HG03039 (cell line): ENCODE measurements around the gene GRIK2.

ENCODE experiments used
- ATAC-seq: cut with Tn5 transposase; IDR thresholded peaks from one replicate; pipeline ENCODE4 v1.9.1; 2021; ENCODE audit warnings: mild to moderate bottlenecking, moderate library complexity; ENCODE audit not compliant: unreplicated experiment

GRIK2 gene

DNA sequence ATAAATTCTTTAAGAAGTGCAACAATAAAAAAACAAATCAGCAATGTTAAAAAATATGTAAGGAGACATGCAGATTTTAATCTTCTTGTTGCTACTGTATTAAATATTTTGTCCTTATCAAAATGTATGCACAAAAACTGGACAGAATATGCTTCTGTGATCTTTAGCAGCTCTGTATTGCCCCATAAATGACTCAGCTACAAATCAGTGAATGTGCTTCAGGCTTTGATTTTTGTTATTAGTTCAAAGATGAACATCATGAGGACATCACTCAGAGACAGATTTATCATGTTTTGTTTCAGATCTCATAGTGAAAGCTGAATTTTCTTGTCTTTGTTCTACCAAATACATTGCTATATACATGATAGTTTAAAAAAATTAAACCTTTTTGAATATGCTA, 312.4 kb downstream of the GRIK2 start:
- ATAC-seq = no peak

DNA sequence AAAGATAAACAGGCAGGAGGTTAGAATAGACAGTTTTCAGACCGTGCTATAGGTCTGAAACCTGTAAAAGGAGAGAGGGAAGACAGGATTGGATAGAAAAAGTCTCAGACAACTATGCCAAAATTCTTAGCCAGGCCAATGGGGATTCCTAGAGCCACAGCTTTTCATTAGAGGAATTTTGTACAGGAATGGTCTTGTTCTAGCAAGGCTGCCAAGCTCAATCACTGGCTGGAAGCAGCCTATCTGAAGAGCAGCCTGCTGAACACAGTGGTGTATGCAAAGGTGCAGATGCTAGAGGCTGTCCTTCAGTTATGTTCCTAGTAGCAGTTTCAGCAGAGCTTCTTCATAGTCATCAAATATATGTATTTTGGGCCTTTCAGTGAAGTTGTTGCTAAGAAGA, 313.1 kb downstream of the GRIK2 start:
- ATAC-seq = no peak

DNA sequence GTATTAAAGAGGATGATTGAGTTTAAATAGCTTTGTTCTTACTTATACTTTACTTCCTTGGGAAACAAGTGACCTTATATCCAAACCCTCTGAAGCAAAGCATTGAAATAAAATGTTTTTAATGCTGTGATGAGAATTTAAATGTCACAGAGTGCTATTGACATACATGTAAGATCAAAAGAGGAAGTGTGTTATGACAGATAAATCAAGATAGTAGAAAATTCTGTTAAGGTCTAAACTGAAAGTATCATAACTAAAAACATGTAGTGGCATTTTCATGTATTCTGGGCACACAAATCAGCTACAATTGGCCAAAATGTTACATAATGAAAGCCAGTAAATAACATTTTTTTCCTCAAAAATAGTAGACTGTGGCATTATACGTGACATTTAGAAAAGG, 318.0 kb downstream of the GRIK2 start:
- no peak for ATAC-seq

DNA sequence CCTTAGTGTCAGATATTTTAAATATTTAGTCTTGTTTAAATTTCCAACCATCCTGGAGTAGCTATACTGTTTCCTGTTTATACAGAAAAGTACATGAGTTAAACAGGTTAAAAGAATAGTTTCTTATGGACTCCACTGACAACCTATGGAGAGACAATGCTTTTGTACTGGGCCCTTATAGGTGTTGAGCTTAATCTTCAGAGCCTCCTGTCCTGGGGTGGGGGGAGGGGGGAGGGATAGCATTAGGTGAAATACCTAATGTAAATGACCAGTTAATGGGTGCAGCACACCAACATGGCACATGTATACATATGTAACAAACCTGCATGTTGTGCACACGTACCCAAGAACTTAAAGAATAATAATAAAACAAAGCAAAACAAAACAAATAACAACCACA, 322.9 kb downstream of the GRIK2 start:
- ATAC-seq = no peak

DNA sequence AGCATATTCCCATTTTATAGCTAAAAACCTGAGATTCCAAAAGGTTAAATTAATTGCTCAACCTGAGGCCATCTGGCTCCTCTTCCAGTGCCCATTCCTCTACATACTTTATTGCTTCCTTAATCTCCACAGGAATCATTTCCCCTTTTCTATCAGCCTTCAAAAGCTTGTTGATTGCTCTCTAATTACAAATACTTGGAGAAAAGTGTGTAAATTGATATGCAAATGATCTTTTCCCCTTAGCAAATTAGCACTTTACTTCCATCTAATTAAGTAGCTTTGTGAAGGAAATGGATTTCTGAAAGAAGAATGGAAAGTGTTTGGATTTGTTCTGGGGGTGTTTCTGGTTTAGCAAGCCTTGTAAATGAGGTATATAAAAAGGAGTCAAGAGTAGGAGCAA, 323.3 kb downstream of the GRIK2 start:
- no peak for ATAC-seq

DNA sequence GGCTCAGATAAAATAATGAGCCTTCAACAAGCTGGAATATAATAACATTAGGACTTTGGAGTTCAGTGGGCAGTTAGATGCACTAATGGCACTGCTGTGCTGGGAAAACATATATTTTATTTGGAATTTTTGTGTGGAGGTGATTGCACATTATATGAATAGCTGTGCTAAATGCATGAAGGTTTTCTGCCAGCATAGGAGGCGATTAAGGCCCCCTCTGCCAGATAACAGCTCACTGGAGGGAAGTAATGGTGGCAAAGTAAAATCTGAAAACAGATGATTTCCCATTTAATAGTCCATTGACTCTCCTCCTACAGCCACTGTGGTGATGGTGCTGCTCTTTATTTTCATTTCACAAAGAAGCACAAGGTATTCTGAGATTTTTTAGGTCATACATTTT, 326.0 kb downstream of the GRIK2 start:
- ATAC-seq = no peak

DNA sequence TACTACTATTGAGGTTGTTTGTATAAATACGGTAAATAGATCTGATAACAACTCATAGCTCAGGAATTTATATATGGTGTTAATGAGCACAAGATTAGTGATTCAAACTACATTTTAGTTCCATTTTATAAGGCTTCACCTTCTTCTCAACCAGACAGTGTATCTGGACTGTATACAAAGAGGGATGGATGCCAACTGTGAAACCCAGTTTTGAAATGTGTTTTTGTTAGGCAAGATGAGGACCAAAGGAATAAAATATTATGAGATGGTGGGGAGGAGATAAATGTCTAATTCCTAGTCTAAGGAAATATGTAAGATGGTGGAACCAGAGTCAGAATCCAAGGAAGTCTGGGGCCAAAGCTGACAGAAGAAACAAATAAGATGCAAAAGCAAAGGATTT, 329.0 kb downstream of the GRIK2 start:
- no peak for ATAC-seq

DNA sequence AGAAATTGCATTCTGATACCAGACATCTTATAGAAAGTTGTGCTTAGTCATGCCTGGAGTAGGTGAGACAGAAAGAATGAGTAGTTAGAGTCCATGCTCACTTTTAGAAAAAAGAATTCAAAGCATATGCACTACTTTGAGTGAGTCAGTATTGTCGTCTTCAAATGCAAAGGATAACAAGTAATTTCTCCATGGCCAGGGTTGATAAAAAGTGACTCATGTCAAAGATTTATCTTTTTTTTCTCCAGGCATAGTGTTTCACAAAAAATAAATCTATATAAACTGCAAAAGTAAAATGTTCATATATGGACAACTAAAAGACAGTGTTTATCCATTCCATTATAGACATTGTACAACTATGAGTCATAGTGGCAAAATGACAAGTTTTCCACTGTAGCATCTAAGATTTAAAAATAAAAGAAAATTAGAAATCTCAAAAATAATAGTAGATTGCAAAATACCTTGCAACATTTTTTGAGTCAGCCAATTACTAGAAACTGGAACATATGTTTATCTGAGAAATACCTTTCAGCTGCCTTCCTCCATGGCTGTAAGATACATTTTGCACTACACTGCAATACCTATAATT, 329.6 kb downstream of the GRIK2 start:
- ATAC-seq = no peak

DNA sequence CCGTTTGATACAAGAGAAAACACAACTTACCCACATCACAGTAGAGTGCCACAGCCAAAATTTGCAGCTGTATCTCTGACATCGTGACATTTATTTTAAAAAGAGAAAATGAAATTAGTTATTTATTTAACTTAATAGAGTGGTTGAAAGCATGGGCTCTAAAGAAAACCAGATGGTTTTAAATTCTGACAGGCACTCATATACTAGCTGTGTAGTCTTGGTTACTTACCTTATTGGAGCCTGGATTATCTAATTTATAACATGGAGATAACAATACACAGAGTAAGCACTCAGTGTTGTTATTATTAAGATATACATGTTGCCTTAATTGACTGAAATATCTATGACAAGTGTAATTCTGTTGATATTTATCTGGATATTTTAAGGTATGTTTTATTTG, 334.9 kb downstream of the GRIK2 start:
- ATAC-seq = no peak

DNA sequence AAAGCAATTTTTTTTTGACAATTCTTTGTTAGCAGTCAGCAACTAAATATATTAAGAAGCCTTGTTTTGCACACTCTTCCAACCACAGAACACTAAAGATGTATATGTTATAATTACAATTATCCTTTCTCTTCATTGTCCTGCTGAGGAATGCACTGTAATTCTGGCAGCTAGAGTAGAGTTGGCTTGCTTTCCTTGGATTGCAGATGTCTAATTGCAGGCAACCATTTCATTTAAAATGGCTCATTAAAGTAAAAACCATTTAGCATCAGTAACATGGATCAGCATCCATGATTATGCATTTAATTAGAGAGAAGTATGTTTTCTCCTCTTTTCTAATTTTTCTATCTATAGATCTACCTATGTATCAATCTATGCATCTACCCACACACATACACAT, 335.4 kb downstream of the GRIK2 start:
- no peak for ATAC-seq

DNA sequence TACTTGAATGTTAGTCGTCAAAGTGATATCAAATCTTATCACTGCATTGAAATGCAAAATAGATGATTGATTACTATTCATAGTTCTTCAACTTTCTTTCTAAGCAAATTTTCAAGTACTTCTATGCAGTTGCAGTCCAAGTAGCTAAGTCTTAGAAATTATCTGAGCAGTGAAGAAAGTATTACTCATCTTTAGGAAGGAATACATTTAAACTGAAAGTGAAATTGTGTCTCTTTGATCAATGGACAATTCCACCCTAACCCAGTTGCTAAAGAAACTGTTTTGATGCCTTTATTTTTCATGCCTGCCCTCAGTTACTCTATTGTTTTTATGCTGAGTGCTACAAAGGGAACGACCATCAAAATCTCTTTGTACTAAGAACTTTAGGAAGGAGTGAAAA, 337.4 kb downstream of the GRIK2 start:
- no peak for ATAC-seq

DNA sequence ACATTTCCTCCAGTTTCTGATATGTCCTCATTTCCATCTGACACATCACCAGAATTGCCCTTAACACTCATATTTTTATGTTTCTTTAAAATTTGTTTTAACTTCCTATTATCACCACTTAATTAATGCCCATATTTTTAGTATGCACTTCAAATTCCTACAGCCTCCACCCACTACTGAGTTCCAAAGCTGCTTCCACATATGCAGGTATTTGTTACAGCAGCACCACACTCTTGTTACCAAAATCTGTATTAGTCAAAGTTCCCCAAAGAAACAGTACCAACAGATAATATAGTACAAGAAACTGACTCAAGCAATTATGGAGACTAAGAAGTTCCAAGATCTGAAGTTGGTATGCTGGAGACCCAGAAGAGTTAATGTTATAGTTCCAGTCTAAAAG, 340.4 kb downstream of the GRIK2 start:
- no peak for ATAC-seq

DNA sequence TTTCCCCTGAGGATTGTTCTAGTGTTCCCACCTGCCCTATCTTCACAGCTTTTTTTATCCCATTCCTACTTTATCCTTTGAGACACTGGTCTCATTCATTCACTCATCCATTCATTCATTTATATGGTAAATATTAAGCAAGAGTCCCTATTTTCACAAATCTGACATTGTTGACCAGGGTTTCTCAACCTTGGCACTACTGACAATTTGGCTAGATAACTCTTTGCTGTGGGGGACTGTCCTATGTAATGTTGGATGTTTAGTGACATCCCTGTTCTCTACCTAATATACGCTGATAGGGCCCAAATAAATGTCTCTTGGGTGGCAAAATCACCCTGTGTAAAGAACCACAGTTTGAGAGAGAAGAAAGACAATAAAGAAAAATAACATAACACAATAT, 345.0 kb downstream of the GRIK2 start:
- no peak for ATAC-seq

DNA sequence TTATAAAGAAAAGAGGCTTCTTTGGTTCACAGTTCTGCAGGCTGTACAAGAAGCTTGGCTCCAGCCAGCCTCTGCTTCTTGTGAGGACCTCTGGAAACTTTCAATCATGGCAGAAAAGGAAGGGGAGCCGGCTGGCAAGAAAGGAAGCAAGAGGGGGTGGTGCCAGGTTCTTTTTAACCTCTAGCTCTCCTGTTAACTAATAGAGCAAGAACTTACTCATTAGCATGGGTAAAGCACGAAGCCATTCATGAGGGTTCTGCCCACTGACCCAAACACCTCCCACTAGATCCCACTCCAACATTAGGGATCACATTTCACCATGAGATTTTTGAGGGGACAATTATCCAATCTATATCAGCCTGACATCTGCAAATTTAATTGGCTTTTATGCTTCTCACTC, 347.1 kb downstream of the GRIK2 start:
- ATAC-seq = no peak

DNA sequence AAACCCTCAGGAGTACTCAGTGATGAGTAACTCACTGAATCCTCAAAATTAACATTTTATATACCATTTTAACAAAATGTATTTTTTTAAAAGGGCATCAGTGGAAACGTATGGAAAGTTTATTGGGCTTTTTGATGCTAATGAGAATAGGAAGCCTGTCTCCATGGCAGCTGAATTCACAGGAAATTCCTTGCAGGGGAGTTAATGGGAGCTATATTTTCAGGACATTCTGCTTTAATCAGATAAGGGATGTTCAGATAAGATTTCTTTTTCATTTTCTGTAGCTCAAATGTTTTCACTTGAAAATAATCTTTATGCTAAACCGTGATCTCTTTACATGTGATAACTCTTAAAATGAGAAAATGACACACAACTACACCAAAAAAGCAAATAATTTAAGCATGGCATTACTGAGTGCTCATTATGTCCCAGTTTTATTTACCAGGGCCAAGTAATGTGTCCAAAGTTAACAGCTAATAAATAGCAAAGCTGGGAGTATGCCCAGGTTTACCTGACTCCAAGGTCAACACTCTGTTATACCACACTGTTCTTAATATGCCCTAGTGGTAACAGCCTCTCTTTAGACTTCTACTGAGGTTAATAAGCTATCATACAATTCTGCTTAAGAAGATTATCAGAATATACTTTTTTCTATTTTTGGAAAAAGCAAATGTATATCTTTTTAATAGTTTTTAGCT, 348.1 kb downstream of the GRIK2 start:
- no peak for ATAC-seq

DNA sequence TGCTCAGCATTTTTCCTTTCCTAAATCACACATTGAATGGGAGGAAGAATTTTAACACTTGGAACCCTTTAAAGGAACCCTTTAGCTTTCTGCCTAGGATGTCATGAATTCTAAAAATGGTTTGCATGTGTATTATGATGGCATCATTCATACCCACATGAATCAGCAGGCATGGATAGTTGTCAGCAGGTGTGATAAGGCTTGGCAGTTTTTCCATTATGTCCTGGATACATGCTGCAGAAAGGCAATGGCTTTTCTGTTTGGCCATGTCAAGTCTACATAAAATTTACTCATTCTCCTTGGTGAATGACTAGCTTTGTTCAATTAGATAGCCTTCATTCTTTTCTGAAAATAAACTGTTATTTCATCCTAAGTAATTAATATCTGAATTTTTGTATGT, 353.7 kb downstream of the GRIK2 start:
- no peak for ATAC-seq

DNA sequence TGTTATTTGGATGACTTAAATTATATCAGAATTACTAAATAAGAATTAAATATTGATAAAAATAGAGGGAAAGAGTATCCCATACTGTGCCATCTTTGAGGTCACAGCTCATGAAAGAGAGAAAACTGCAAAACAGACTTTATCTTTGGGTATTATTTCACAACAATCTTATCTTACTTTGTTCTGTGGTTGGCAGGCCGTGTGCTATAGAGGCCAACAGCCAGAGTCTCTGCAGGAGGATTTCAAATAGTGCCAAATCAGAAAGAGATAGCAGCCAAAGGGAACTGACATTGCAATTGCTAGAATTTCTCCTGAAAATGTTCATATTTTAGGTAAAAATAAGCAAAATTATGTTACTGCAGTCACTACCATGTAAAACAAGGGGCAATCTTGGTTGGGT, 354.2 kb downstream of the GRIK2 start:
- ATAC-seq = no peak

DNA sequence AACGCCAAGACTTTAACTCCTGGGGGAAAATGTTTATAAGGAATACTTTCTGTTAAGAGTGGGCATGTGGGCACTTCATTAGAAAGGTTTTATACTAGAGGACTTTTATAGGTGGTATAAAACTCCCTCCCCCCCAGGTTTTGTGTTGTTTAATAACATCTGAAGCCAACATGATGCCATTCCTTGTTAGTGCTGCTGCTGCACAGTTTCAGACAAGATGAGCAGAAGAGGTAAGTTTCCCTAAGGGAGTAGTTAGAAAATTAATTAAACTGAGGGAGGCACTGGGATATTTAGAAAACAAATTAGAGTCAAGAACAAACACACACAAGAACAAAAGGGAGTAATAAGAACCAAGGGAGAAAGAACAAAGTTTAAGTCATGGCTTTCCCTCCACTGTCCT, 362.4 kb downstream of the GRIK2 start:
- no peak for ATAC-seq

DNA sequence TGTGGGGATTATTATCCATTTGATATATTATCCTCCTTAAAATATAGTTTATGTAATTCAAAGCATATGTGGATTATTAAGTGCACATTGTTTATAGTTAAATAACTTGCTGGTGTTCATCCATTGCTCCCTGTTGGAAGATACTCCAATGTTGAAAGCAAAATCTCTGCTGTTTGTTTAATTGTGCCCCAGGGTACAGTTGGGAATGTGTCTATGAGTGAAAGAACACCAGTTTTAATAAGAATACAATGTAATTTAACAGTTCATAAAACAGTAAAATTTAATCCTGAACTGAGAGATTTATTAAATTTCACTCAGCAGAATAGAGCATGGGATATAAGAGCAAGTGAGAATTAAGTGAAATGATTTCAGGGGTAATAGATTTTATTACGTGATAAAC, 364.9 kb downstream of the GRIK2 start:
- ATAC-seq = no peak

DNA sequence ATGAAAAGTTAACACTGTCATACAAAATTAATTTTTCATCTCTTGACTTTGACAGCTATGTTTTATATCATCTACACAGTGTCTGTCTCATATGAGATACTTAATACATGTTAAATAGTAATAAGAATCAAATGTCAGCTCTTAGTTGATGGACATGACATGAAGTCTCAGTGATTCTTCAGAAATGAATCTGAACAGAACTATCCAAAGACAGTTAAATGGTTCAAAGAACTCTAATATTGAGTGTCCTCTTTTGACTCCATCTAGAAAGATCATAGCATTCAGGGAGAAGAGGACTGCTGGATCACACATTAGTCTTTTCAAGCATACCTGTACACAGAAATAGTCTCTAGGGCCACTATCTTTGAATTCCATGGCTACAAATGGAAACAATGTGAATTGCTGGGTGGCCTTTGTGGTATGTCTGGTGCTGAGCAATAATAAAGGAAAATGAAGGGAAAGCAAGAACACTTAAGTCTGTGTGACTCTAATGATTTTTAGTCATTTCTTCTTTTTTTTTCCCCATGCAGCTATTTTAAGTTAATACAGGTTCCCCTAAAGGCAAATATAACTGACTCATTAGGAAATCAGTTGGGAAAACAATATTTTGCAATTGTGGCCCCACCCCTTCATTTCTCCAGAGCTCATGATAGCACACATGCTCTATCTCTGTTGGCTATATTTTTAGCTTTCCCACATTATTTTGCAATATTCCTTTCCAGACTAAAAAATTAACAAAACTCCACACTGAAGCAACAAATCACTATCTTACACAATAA, 367.5 kb downstream of the GRIK2 start:
- no peak for ATAC-seq

DNA sequence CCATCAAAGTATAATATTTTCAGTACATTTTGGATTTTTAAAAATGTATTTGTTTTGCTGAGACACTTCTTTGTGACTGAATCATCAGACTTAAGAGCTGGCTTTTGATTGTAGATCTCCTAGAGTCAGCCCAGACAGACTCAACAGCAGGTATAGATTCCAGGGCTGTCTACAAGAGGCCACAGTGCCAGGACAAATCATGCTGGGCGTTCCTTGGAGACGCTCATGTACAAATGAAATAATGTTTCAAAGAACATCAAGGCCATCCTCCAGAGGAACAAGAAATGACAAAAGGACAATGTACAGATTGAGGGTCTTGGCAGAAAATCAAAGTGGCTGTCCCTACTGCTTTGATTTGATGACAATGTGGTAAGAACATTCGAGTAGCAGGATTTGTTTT, 369.3 kb downstream of the GRIK2 start:
- ATAC-seq = no peak

DNA sequence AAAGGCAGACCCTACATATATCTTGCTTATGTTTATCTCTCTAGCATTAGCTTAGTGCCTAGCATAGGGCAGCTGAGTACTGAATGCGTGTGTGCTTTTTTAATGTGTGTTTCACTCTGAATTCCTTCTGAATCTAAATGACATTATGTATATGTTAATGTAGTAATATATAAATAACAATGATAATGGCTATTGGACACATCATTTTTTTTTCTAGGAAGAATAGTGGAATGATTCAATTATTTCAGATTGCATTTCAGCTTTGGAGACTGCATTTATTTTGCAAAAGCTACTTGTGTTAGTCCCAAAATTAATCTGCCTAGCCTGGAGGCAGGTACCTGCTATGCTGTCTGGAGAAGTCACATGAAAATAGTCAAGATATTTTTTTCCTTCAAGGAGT, 371.8 kb downstream of the GRIK2 start:
- ATAC-seq = no peak
